Measurements from ENCODE around the gene LEFTY2. TPM values are rescaled to one million over a fixed set of nuclear protein-coding genes. Genes with fewer than 3 reads are reported as not detected.

LEFTY2 gene
- total and polyA plus RNA-seq, 2 of the 4 experiments (the other 2 are of a cell fraction), result not detected

DNA sequence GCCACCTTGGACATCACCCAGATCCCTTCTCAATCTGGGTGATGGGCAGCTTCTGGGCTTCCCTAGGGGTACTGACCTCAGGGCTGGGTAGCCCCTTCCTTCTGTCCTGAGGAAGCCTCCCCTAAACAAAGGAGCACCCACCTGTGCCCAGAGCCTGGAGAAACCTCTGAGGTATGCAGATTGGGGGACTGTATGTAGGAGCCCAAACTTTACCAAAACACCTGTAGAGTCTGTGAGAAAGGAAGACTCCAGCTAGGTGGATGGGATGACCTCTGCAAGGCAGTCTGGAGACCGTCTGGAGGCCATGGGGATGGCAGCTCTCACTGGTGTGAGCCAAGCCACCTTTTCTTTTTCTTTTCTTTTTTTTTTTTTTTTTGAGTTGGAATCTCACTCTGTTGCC is 13.7 kb upstream of the LEFTY2 start:
- Histone ChIP-seq H2AFZ (replicated peaks; ENCODE audit: low read length, poor library complexity) (no peak overlapping the region), H4K5ac (ENCODE audit: low read depth, low read length) (no peak overlapping the region), H4K20me1 (ENCODE audit: insufficient read depth, low read length) (no peaks in the 10 kb centered on the region), H3K4me3 (ENCODE audit: insufficient read depth, low read depth, low read length) (no peak overlapping the region), H2BK5ac (ENCODE audit: low read depth, low read length, poor library complexity, severe bottlenecking) (no peak overlapping the region), H3K4ac (ENCODE audit: low read depth, low read length) (no peak overlapping the region), H3K79me1 (ENCODE audit: low read depth in 1 of 2, low read length in 2 of 2) (no peaks in the 10 kb centered on the region), H4K8ac (ENCODE audit: low read depth in 2 of 2, low read length in 2 of 2) (no peak overlapping the region), H4K91ac (ENCODE audit: insufficient read depth, low read depth, low read length) (no peak overlapping the region), H3K14ac (replicated peaks; ENCODE audit: low read depth, low read length) (no peak overlapping the region), H3K27me3 (ENCODE audit: control insufficient read depth, insufficient read depth, low read length) (peaks cover 21% of the 10 kb centered on the region), H3K18ac (ENCODE audit: low read depth, low read length) (no peak overlapping the region), H3K4me1 (ENCODE audit: control insufficient read depth, insufficient read depth, low read length) (no peaks in the 10 kb centered on the region), H3K9ac (ENCODE audit: low read depth, low read length) (no peak overlapping the region), H3K23ac (ENCODE audit: low read depth, low read length) (no peak overlapping the region), H3K4me2 (ENCODE audit: low read depth, low read length) (no peak overlapping the region), H3K56ac (ENCODE audit: extremely low read depth, insufficient read depth, low read length) (no peak overlapping the region), H2BK120ac (ENCODE audit: low read depth, low read length) (no peak overlapping the region), H3K36me3 (ENCODE audit: control insufficient read depth, insufficient read depth, low read length) (no peaks in the 10 kb centered on the region), H3K9me1 (ENCODE audit: insufficient read depth, low read length) (no peaks in the 10 kb centered on the region; the same call in 1 of the 2 replicates), H2AK9ac (replicated peaks; ENCODE audit: low read depth, low read length, poor library complexity) (no peak overlapping the region), H3K27ac (ENCODE audit: insufficient read depth, low read length) (no peak overlapping the region), H2BK15ac (ENCODE audit: low read depth, low read length) (no peak overlapping the region), H3K9me3 (ENCODE audit: control insufficient read depth, insufficient read depth, low read length) (no peaks in the 10 kb centered on the region), H2AK5ac (ENCODE audit: low read depth, low read length) (no peak overlapping the region), H2BK20ac (ENCODE audit: low read depth, low read length) (no peak overlapping the region)
- intact Hi-C loops (cut with micrococcal nuclease), result no loop called here
- no TSS peak for BruUV-seq (replicated peaks)
- POLR2A ChIA-PET (ENCODE audit: unreplicated experiment), result interaction anchor here (0.7 kb wide), 1 partner anchor 335 kb away, joined by 3 read pairs; no protein-coding TSS in a partner anchor
- in situ Hi-C loops (cut with MboI; ENCODE audit: low sequenced_read_pairs), result no loop called here
- DNase-seq (no peak), ATAC-seq (ENCODE audit: low read depth) (no peak)
- TF ChIP-seq RAD21 (IDR thresholded peaks at IDR 0.05; ENCODE audit: low read length) (no peak), MAZ (IDR thresholded peaks at IDR 0.05; ENCODE audit: borderline replicate concordance, low read depth, low read length) (no peak), SMC3 (IDR thresholded peaks at IDR 0.05; ENCODE audit: low read depth, low read length) (no peak), MXI1 (IDR thresholded peaks at IDR 0.05; ENCODE audit: borderline replicate concordance, low read depth, low read length) (no peak), CEBPB (IDR thresholded peaks at IDR 0.05; ENCODE audit: low read depth, low read length) (no peak), NFE2L2 (IDR thresholded peaks at IDR 0.05; ENCODE audit: low read depth, low read length) (no peak), CHD1 (IDR thresholded peaks at IDR 0.05; ENCODE audit: low read depth, low read length) (no peak), POLR2A (IDR thresholded peaks at IDR 0.05; ENCODE audit: low read depth, low read length) (no peak), RFX5 (IDR thresholded peaks at IDR 0.05; ENCODE audit: low read depth, low read length) (no peak), USF2 (IDR thresholded peaks at IDR 0.05; ENCODE audit: low read depth, low read length) (no peak), FOS (IDR thresholded peaks at IDR 0.05; ENCODE audit: low read depth, low read length) (no peak), BHLHE40 (IDR thresholded peaks at IDR 0.05; ENCODE audit: low read depth, low read length) (no peak), RCOR1 (IDR thresholded peaks at IDR 0.05; ENCODE audit: insufficient replicate concordance, low read length) (no peak), MAFK (IDR thresholded peaks at IDR 0.05; ENCODE audit: low read depth, low read length) (no peak)
- TF ChIP-seq, protein P1, sequence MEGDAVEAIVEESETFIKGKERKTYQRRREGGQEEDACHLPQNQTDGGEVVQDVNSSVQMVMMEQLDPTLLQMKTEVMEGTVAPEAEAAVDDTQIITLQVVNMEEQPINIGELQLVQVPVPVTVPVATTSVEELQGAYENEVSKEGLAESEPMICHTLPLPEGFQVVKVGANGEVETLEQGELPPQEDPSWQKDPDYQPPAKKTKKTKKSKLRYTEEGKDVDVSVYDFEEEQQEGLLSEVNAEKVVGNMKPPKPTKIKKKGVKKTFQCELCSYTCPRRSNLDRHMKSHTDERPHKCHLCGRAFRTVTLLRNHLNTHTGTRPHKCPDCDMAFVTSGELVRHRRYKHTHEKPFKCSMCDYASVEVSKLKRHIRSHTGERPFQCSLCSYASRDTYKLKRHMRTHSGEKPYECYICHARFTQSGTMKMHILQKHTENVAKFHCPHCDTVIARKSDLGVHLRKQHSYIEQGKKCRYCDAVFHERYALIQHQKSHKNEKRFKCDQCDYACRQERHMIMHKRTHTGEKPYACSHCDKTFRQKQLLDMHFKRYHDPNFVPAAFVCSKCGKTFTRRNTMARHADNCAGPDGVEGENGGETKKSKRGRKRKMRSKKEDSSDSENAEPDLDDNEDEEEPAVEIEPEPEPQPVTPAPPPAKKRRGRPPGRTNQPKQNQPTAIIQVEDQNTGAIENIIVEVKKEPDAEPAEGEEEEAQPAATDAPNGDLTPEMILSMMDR (conservative IDR thresholded peaks at IDR 0.05; ENCODE audit: low read depth, low read length), result no peak
- TF ChIP-seq, protein P2, sequence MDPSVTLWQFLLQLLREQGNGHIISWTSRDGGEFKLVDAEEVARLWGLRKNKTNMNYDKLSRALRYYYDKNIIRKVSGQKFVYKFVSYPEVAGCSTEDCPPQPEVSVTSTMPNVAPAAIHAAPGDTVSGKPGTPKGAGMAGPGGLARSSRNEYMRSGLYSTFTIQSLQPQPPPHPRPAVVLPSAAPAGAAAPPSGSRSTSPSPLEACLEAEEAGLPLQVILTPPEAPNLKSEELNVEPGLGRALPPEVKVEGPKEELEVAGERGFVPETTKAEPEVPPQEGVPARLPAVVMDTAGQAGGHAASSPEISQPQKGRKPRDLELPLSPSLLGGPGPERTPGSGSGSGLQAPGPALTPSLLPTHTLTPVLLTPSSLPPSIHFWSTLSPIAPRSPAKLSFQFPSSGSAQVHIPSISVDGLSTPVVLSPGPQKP (IDR thresholded peaks at IDR 0.05; ENCODE audit: borderline replicate concordance, low read depth, low read length), result no peak
- CTCF ChIA-PET, result interaction anchor here (1.0 to 1.1 kb wide), 2 partner anchors 8 to 480 kb away, joined by 3 read pairs; no protein-coding TSS in a partner anchor
- no CpG with 5 or more reads among the region's 1 CpG for WGBS, 2 experiments (ENCODE audit: extremely low coverage in 2 of 2, insufficient read length in 1 of 2)
- dilution Hi-C loops (cut with HindIII; ENCODE audit: low sequenced_read_pairs, unreplicated experiment), result no loop called here
